IMR-90 (cell line): Measurements from ENCODE around the gene CAB39.

Experiments used
- BHLHE40 ChIP-seq: fragments of 150-350 bp; IDR thresholded peaks from 2 replicates; pipeline ENCODE4 v1.6.1; 2016; ENCODE audit warnings: mild to moderate bottlenecking, low read depth, low read length
- MXI1 ChIP-seq: IDR thresholded peaks from 2 replicates; pipeline ENCODE4 v1.6.1; 2012; ENCODE audit warnings: low read depth, mild to moderate bottlenecking, low read length, moderate library complexity, borderline replicate concordance
- POLR2A ChIP-seq: IDR thresholded peaks from 2 replicates; pipeline ENCODE4 v1.6.1; 2012; ENCODE audit warnings: mild to moderate bottlenecking, low read depth, low read length
- RAD21 ChIP-seq: IDR thresholded peaks from 2 replicates; pipeline ENCODE4 v1.6.1; 2012; ENCODE audit warnings: low read length, improper control_type of control experiment
- SMC3 ChIP-seq: fragments of 150-350 bp; IDR thresholded peaks from 2 replicates; pipeline ENCODE4 v1.6.1; 2016; ENCODE audit warnings: low read depth, mild to moderate bottlenecking, antibody characterized with exemption, low read length, moderate library complexity
- TF ChIP-seq, protein P1 (sequence below): conservative IDR thresholded peaks from 2 replicates; pipeline ENCODE4 v1.5.1; 2012; ENCODE audit warnings: mild to moderate bottlenecking, low read depth, low read length, improper control_type of control experiment
- TF ChIP-seq, protein P2 (sequence below): fragments of 150-350 bp; IDR thresholded peaks from 2 replicates; pipeline ENCODE4 v1.6.1; 2017; ENCODE audit warnings: mild to moderate bottlenecking, antibody characterized with exemption, low read length, low read depth

DNA sequence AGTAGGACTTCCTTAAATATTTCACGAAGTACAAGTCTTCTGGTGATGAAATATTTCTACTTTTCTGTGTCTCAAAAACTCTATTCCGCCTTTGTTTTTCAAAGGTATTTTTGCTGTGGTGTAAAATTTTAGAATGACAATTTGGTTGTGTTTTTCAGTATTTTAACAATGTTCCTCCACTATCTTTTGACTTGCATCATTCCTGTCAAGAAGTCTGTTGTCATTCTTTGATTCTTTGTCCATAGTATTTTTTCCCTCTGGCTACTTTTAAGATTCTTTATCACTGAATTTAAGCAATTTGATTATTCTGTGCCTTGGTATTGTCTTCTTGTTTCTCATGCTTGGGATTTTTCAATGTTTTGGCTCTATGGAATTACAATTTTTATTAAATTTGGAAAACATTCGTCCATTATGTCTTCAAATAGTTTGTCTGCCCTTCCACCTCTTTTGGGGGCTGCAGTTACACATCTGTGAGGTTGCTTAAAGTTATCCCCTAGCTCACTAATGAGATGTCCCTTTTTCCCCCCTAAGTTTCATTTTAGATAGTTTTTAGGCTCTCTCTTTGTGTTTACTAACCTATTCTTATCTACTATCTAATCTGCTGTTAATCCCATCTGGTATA is 76.0 kb downstream of the CAB39 start:
- TF ChIP-seq, protein P1, sequence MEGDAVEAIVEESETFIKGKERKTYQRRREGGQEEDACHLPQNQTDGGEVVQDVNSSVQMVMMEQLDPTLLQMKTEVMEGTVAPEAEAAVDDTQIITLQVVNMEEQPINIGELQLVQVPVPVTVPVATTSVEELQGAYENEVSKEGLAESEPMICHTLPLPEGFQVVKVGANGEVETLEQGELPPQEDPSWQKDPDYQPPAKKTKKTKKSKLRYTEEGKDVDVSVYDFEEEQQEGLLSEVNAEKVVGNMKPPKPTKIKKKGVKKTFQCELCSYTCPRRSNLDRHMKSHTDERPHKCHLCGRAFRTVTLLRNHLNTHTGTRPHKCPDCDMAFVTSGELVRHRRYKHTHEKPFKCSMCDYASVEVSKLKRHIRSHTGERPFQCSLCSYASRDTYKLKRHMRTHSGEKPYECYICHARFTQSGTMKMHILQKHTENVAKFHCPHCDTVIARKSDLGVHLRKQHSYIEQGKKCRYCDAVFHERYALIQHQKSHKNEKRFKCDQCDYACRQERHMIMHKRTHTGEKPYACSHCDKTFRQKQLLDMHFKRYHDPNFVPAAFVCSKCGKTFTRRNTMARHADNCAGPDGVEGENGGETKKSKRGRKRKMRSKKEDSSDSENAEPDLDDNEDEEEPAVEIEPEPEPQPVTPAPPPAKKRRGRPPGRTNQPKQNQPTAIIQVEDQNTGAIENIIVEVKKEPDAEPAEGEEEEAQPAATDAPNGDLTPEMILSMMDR = no peak
- TF ChIP-seq, protein P2, sequence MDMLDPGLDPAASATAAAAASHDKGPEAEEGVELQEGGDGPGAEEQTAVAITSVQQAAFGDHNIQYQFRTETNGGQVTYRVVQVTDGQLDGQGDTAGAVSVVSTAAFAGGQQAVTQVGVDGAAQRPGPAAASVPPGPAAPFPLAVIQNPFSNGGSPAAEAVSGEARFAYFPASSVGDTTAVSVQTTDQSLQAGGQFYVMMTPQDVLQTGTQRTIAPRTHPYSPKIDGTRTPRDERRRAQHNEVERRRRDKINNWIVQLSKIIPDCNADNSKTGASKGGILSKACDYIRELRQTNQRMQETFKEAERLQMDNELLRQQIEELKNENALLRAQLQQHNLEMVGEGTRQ = no peak
- TF ChIP-seq POLR2A (no peak), BHLHE40 (no peak), SMC3 (no peak), MXI1 (no peak), RAD21 (no peak)
